Osteocyte (in vitro differentiated cells): ENCODE data around the gene NEK1. TPM values are rescaled to one million over a fixed set of nuclear protein-coding genes. Genes with fewer than 3 reads are reported as not detected.

Experiments used
- DNase-seq: peaks from one replicate; pipeline ENCODE4 v3.0.0; 2021; ENCODE audit warnings: mixed read lengths; ENCODE audit not compliant: unreplicated experiment; ENCODE audit errors: extremely low spot score
- H3K27ac Mint-ChIP-seq: one replicate; pipeline ENCODE4 v1.8.0; 2021; ENCODE audit warnings: mild to moderate bottlenecking, mixed read lengths; ENCODE audit not compliant: unreplicated experiment
- H3K27me3 Mint-ChIP-seq: one replicate; pipeline ENCODE4 v1.8.0; 2021; ENCODE audit warnings: mixed read lengths; ENCODE audit not compliant: unreplicated experiment
- H3K36me3 Mint-ChIP-seq: one replicate; pipeline ENCODE4 v1.8.0; 2021; ENCODE audit warnings: mixed read lengths; ENCODE audit not compliant: unreplicated experiment
- H3K4me1 Mint-ChIP-seq: one replicate; pipeline ENCODE4 v1.8.0; 2021; ENCODE audit warnings: mixed read lengths; ENCODE audit not compliant: unreplicated experiment
- H3K4me3 Mint-ChIP-seq: one replicate; pipeline ENCODE4 v1.8.0; 2021; ENCODE audit warnings: mild to moderate bottlenecking, moderate library complexity, mixed read lengths; ENCODE audit not compliant: unreplicated experiment
- H3K9me3 Mint-ChIP-seq: one replicate; pipeline ENCODE4 v1.8.0; 2021; ENCODE audit warnings: mixed read lengths; ENCODE audit not compliant: unreplicated experiment
- CTCF ChIP-seq: fragments of 200-600 bp; sonication (generic); IDR thresholded peaks from 2 replicates; pipeline ENCODE4 v1.5.0; 2021; ENCODE audit warnings: antibody characterized with exemption, mild to moderate bottlenecking, moderate library complexity
- total RNA-seq: library from RNA; stranded (reverse); gene quantifications from 2 replicates; pipeline ENCODE4 v1.2.1, GENCODE V29; 2021

Gene NEK1
- total RNA-seq, 1 donor from 2014 or later: 17.7 TPM

- H3K4me3 Mint-ChIP-seq: peak overlapping the region; percentile 91
- H3K36me3 Mint-ChIP-seq: peaks cover 5% of the 10 kb centered on the region
- no peaks in the 10 kb centered on the region for H3K27me3 Mint-ChIP-seq
- peak overlapping the region; percentile 99 for H3K27ac Mint-ChIP-seq
- H3K4me1 Mint-ChIP-seq: peaks cover 29% of the 10 kb centered on the region
- no peak for DNase-seq
- no peak for TF ChIP-seq CTCF
- no peaks in the 10 kb centered on the region for H3K9me3 Mint-ChIP-seq
These were observed 8.5 kb upstream of the NEK1 start for GRCh38 chr4:169620880-169621248.

GRCh38 chr4:169619958-169620879, 7.8 kb upstream of the NEK1 start, which contains the start of gene CLCN3:
Gene CLCN3 (plus strand): TSS chr4:169620578. CDS start chr4:169635929, 15,351 bp downstream.
- Mint-ChIP-seq H3K36me3 (peaks cover 2% of the 10 kb centered on the region), H3K4me3 (peak within 1 kb of the TSS; percentile 91), H3K4me1 (peaks cover 29% of the 10 kb centered on the region)

GRCh38 chr4:169619518-169619957, 7.2 kb upstream of the NEK1 start:
- peak overlapping the region; percentile 91 for H3K4me3 Mint-ChIP-seq
- no peaks in the 10 kb centered on the region for H3K9me3 Mint-ChIP-seq
- H3K27me3 Mint-ChIP-seq: no peaks in the 10 kb centered on the region
- peak overlapping the region; percentile 99 for H3K27ac Mint-ChIP-seq
- peaks cover 29% of the 10 kb centered on the region for H3K4me1 Mint-ChIP-seq
- DNase-seq: no peak
- TF ChIP-seq CTCF: peak; percentile 69
- H3K36me3 Mint-ChIP-seq: no peaks in the 10 kb centered on the region

More at GRCh38 chr4:169619958-169620879, 7.8 kb upstream of the NEK1 start, which contains the start of gene CLCN3:
- Mint-ChIP-seq H3K9me3 (no peaks in the 10 kb centered on the region), H3K27me3 (no peaks in the 10 kb centered on the region), H3K27ac (peak within 1 kb of the TSS; percentile 99)
- no peak for TF ChIP-seq CTCF
- peak; percentile 98 for DNase-seq

- Mint-ChIP-seq H3K27ac (no peak overlapping the region), H3K4me3 (peak overlapping the region; percentile 91)
- no peak for TF ChIP-seq CTCF
These were observed 6.6 kb upstream of the NEK1 start for GRCh38 chr4:169618986-169619385.

GRCh38 chr4:169618286-169618685, 5.9 kb upstream of the NEK1 start:
- Mint-ChIP-seq H3K27me3 (no peaks in the 10 kb centered on the region), H3K27ac (no peak overlapping the region), H3K4me1 (peaks cover 27% of the 10 kb centered on the region), H3K4me3 (no peak overlapping the region), H3K9me3 (no peaks in the 10 kb centered on the region), H3K36me3 (no peaks in the 10 kb centered on the region)
- no peak for DNase-seq
- no peak for TF ChIP-seq CTCF

More at GRCh38 chr4:169618986-169619385, 6.6 kb upstream of the NEK1 start:
- H3K4me1 Mint-ChIP-seq: peaks cover 29% of the 10 kb centered on the region
- DNase-seq: no peak
- no peaks in the 10 kb centered on the region for H3K27me3 Mint-ChIP-seq
- no peaks in the 10 kb centered on the region for H3K36me3 Mint-ChIP-seq
- H3K9me3 Mint-ChIP-seq: no peaks in the 10 kb centered on the region
